Inferior parietal cortex (tissue), 1 donor: ENCODE data around the gene MBD5.

Source experiments
- DNase-seq: peaks from one replicate; pipeline ENCODE4 v3.0.0-alpha.2; 2016; ENCODE audit errors: extremely low spot score

Gene MBD5

DNA sequence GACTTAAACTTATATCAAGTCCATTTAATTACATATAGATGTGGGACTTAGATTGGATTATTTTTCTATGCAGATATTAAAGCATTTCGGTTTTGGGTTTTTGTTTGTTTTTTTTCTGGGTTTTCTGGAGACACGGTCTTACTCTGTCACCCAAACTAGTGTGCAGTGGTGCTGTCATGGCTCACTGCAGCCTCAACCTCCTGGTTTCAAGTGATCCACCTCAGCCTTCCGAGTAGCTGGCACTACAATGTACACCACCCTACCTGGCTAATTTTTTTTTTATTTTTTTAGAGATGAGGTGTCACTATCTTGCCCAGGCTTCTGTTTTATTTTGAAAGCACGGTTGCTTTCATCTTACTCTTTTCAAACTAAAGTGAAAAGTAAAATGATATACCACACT lies 281.6 kb downstream of the MBD5 start:
- DNase-seq = no peak

DNA sequence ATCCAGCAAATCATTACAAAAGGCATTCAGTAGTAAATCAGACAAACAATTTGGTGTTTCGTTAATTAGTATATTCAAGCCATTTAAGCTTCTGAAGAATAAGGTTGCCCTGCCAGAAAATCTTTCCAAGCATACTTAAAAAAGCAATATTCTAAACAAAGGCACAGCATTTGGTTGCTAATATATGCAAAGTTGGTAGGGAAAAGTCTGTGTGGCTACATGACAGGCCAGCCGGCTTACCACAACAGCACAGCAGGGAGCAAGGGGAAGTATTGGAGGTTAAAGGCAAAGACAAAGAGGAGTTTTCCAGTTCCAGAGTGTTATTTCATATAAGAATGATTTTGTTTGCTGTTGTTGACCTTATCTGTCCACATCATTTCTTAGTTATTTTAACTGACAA lies 282.3 kb downstream of the MBD5 start:
- no peak for DNase-seq

DNA sequence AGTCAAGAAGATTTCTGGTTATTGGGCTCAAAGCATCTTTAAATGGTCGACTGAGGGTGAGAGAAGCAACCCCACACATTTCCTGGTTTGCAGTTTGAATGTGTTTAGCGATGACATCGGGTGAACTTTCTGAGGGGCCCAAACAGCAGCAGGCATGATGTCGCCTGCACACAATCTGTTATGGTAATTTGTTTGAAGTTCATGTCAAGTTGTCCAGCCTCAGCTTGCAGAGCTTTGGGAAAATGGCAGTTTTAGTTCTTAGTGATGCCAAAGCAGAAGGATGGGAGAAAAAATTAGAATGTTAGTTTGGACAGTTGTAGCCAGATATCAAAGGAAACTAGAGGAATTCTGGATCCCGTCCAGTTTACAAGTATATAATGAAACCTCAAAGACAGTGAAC lies 284.6 kb downstream of the MBD5 start:
- DNase-seq = no peak

DNA sequence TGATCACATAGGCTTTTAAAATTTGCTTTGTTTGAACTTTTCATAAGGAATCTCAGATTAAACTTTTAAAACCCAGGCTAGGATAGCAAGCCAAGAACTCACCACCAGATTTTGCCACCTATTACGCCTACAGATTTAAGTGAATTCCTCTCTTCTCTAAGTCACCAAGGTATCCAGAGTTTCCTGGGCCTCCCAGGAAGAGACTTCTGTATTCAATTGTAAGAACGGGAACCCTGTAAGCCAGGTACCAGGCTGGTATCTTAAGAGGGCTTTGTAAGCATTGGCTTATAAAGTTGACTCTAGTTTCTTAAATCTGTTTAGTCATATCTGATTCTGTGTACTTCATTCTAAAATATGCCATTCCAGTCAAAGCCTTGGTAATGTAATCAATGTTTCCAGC lies 285.1 kb downstream of the MBD5 start:
- DNase-seq = no peak

DNA sequence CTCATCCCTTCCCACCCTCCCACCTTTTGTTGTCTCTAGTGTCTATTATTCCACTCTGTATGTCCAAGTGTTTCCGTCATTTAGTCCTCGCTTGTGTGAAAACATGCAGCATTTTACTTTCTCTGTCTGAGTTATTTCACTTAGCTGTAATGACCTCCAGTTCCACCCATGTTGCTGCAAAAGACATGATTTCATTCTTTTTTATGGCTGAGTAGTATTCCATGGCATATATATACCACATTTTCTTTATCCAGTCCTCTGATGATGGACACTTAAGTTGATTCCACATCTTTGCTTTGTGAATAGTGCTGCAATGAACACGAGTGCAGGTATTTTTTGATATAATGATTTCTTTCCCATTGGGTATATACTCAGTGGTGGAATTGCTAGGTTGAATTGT lies 296.7 kb downstream of the MBD5 start:
- no peak for DNase-seq

DNA sequence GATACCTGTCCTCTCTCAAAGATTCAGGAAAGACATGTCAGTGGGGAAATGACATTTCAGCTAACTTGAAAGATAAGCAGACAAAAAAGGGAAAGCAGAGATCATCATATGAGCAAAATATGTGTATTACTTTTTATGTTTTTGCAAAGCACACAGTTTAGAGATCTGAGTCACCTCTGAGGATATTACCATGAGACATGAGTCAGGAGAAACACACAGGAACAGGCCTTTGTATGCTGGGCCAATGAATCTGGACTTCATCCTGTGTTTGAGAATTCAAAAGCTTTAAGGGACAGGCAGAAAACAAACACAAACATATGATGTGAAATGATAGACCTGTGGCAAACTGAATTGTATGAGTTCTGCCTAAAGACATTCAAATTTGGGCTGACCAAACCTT lies 317.6 kb downstream of the MBD5 start:
- DNase-seq = no peak

DNA sequence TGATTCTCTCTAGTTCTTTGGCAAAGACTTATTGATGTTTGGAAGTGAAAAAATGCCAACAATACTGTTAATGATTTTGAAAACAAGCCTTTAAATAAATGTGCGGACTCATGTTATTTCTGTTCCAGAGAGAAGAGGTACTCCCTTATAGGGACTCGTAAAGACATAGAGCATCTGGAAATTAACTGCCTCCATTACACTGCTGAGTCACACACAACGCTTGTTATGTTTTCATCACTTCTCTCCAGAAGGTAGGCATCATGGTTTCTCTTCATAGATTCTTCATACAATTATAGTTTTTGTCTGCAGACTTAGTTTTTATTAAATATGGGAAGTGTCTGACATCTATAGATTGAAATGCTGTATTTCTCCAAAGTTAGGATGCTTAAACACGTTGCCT lies 321.2 kb downstream of the MBD5 start:
- DNase-seq = no peak

DNA sequence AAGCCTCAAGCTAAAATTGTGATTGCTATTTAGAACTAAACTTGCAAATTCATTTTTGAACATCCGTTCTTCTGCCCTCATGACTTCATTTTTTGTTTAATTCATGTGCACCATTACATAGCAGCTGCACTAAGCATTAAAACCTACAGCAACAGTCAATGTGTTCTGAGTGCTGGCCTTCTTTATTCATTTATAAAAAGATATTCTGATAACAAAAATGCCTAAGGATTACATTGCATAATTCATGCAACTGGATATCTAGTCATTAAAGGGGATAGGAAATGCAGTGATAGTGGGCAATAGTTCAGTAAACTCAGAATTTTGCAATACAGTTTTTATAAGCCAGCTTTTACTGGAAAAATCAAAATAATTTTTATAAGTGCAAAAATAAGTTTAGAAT lies 329.3 kb downstream of the MBD5 start:
- DNase-seq = no peak

DNA sequence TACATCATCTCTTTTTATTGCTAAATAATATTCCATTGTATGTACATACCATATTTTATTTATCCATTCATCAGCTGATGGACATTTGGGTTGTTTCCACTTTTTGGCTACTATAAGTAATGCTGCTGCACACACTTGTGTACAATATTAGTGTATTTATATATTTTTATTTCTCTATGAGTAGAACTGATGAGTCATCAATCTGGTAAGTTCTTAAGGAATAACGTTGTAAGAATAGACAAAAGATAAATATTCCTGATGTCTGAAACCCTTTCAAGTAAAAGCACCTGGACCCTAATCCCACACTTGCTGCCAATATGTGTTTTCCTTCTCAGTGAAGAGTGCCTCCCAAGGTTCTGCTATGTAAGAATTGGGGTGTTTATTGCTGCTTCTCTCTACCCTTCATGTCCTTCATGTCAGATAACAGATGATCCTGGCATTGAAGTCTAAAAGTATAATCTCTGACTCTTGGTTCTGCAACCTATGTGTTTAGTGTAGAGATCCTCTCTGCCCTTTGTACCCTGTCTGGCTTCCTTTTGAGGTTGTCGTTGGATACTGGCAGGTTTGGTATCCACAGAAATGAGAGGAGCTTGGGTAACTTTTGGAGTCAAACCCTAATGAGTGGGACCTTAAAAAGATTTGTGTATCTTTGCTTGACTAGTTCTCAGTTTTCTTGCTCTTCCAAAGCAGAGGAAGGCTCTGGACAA lies 330.7 kb downstream of the MBD5 start:
- DNase-seq = no peak

DNA sequence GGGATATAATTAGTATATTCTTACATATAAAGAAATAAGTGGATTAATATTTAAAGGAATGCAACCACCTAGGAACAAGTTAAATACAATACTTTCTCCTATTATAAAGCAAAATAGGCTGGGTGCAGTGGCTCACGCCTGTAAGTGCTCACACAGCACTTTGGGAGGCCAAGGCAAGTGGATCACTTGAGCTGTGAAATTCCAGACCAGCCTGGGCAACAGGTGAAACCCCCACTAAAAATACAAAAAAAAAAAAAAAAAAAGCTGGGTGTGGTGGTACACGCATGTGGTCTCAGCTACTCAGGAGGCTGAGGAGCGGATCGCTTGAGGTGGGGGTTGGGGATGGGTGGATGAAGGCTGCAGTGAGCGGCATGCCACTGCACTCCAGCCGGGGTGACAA lies 337.5 kb downstream of the MBD5 start:
- no peak for DNase-seq

DNA sequence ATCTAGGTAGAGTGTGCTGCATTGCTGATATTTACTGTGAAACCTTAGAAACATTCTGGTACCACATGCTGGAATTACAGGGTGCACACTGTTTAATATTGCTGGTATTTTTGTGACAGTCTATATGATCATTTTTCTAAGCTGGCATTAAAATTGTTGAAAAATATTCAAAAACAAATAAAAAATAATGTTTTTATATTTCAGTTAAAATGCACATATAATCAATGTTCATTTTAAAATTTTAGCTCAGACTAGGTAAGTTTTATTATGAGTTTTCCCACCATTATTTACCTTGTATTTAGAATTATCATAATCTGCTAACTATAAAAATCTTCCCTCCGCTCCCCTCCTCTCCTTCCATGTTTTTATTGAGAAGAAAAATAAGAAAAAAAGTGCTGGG lies 339.8 kb downstream of the MBD5 start:
- no peak for DNase-seq

DNA sequence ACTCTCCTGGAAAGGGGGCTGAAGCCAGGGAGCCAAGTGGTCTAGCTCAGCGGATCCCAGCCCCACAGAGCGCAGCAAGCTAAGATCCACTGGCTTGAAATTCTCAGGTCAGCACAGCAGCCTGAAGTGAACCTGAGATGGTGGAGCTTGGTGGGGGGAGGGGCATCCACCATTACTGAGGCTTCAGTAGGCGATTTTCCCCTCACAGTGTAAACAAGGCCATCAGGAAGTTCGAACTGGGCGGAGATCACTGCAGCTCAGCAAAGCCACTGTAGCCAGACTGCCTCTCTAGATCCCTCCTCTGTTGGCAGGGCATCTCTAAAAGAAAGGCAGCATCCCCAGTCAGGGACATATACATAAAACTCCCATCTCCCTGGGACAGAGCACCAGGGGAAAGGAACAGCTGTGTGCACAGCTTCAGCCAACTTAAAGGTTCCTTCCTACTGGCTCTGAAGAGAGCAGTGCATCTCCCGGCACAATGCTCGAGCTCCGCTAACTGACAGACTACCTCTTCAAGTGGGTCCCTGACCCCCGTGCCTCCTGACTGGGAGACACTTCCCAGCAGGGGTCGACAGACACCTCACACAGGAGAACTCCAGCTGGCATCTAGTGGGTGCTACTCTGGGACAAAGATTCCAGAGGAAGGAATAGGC lies 341.4 kb downstream of the MBD5 start:
- no peak for DNase-seq

DNA sequence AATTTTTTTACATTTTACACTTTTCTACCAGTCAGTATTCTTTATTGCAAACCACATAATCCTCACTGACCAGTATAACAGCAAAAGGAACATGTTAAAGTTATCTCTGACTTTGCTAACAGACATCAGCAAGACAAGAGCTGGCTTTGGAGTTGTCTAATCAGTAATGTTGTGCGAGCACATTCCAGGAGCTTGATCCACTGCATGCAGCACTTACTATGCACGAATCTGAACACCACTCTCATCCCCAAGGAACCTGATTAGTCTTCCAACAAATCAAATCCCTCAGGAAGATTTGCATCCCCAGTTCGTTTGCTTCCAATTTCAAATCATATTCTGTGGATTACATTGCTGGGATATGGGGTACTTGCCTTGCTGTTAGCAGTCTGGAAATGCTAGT lies 354.3 kb downstream of the MBD5 start:
- DNase-seq = no peak

DNA sequence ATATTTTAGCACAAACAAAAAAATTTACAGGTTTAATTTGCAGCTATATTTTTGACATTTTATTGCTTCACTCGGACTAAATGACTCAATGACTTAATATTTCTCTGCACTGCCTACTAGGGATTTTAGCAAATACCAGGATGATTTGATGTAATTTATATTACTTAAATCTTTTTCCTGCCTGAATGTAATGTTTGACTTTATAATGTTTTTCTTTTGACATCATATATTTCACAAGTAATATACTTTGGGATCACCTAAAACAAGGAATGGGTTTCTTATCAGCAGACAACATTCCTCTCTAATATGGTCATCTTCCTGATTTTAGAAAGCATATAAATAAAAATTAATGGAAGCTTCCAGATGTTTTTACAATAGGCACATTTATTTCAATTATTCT lies 370.4 kb downstream of the MBD5 start:
- no peak for DNase-seq

DNA sequence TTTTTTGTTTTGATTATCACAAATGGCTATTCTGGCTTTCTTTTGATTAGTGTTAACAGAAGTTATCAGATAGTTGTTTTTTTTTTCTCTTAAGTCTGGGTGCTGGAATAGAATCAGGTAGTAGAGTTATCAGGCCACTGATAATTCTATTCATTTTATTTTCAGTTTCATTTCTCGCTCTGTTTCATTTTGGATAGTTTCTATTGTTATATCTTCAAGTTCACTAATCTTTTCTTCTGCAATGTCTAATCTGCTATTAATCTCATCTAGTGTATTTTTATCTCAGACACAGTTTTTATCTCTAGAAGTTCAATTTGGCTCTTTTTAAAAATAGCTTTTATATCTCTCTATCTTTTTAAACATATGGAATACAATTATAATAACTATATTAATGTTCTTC lies 381.9 kb downstream of the MBD5 start:
- no peak for DNase-seq

DNA sequence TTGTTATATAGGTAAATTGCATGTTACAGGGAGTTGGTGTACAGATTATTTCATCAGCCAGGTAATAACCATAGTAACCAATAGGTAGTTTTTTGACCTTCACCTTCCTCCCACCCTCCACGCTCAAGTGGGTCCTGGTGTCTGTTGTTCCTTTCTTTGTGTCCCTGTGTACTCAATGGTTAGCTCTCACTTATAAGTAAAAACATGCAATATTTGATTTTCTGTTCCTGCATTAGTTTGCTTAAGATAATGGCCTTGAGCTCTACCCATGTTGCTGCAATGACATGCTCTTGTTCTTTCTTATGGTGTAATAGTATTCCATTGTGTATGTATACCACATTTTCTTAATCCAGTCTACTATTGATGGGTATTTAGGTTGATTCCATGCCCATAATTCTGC lies 390.0 kb downstream of the MBD5 start:
- no peak for DNase-seq

DNA sequence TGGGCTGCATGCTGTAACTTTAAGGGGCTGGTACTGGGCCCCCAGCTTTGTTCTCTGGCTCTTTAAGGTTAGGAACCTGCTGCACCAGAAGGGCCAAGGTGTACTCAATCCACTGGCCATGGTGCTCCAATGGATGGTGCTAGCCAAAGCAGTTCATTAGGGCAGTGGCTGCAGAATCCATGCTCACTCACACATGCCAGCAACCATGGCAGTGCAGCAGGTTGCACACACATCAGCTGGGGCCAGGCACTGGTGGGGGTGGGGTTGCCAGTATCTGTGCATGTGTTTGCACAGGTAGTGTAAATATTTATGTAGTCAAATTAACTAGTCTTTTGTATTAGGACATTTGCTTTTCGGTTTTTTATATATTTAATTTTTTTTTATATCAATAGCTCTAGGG lies 395.4 kb downstream of the MBD5 start:
- no peak for DNase-seq

DNA sequence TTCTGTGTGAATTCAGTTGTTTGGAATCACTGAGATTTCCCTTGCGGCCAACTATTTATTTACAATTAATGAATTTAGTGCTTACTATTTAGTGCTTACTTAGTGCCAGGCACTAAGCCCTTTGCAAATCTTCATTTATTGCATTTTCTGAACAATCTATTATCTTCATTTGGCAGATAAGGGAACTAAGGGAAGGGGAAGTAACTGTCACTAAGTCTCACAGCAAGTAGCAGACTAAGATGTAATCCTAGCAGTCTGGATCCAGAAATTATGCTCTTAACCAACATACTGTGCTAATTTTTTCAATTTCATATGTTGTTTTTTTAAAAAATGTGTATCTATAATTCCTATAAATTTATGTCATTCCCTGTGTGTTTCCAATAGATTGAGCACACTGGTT lies 409.2 kb downstream of the MBD5 start:
- no peak for DNase-seq

DNA sequence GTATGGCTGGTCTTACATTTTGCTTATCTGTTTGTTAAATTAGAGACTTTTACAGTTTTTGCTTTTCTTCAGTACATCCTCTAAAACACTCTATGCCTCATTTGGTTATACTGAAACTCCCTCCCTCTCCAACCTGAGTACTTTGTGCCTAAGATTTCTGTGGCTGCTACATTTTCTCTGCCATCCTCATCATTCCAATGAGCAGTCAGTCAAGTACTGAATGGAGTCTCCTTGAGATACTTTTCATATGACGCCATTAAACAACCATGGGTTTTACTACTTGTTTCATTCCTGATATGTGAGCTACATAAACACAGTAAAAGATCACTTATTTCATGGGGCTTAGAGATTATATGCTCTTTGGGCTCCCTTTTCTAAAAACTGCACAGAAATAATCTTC lies 427.0 kb downstream of the MBD5 start:
- no peak for DNase-seq

DNA sequence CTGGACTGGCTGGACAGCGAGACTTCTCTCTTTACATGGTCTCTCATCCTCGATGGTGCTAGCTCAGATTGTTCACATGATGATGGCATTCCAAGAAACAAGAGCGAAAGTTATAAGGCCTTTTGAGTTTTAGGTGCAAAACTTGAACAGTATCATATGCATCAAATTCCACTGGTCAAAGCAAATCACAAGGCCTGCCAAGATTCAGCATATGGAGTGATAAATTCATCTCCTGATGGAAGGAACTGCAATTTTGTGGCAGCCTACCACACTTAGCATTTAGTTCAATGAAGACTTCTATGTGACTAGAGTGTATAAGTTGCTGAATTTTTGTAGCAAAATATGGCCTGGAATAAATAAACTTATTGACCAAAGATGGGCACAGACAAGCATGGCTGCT lies 429.6 kb downstream of the MBD5 start:
- no peak for DNase-seq

DNA sequence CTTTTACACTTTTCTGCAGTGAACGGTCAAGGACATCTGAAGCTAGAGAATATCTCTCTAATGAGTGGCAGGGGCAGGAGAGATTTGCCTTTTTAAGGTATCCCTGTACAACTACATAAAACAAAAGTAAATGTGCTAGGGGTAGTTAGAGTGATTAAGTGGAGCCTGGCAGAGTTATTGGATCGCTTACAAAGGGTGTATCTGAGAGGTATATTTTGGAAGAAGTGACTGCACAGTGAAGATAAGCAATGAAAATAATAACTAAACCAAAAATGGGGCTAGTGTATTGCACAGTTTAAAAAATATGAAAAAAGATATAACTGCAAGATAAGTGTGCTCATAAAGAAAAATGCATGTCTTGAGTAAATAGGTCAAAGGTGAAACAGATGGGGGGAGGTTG lies 430.2 kb downstream of the MBD5 start:
- DNase-seq = no peak

DNA sequence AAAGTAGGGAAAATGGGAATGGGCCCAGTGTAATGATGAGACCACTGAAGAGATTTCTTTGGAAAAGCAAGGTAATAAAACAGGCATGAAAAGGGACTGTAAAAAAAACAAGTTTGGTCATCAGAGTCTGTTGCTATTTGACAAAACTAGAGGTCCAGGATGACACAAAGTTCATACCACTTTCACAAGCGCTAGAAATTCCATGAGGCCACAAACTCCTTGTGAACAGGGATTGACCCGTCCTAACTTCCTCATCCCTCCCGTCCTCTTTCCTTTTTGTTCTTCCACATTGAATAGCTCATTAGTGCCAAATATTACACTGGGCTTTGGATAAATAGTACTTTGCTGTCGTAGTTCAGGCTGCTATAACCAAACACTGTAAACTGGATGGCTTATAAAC lies 434.9 kb downstream of the MBD5 start:
- no peak for DNase-seq

DNA sequence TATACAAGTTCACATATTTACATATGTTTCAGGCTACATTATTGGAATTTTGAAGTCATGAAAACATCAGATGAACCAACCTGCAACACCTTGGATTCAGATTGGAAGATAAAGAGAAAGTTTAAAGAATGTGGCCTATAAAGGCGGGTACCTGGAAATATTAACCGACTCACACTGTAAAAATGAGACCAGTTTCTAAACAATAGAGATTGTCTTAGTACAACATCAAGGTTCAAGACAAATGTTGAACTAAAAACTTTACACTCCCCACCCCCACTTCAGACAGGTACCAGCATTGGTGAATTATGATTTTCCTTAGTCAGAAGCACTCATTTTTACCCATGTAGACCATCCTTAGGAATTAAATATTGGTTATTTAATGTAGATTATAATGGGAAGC lies 437.3 kb downstream of the MBD5 start:
- DNase-seq = no peak

DNA sequence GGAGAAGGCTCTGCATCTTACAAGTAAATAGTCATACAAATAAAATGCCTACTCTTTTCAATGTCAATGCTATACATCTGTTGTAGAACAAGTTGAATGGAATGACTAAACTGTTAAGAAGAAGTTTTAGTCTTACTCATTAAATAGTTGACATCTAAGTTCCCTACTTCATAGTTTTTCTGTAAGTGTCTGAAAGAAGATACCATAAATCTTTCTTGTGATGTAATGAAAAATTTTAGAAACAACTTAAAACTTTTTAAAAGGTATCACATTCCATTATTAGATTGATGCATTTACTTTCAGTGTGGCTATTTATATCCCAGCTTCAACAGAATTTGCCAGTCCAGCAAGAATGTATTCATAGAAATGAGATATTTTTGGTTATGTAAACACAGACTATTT lies 438.5 kb downstream of the MBD5 start:
- DNase-seq = no peak
